ENCODE measurements around the gene HLA-DPA1. TPM values are rescaled to one million over a fixed set of nuclear protein-coding genes. Genes with fewer than 3 reads are reported as not detected.

Gene HLA-DPA1
- total RNA-seq, result 2.4 TPM in 1 of 2 replicates, not detected in the other

DNA sequence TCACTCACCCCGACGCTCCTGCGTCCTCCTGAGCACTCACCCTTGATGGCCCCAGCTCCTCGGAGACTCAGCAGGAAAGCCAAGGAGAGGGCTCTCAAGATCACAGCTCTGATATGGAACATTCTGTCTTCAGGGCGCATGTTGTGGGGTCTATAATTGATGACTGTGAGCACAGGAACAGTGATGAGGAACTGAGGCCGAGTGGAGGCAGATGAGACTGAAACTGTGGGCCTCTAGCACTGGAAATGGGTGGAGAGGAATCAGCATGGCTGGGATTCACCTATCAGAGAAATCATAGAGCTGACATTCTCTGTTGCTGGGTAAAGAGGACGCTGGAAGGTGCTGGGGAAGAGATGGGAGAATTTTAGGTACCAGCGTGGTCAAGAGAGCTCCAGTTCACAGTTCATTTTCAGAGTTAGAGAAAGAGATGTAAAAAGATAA lies at the start of gene HLA-DPA1:
Gene HLA-DPA1, minus strand, starts transcription at position 219 of the 441 bp plus-strand sequence.

DNA sequence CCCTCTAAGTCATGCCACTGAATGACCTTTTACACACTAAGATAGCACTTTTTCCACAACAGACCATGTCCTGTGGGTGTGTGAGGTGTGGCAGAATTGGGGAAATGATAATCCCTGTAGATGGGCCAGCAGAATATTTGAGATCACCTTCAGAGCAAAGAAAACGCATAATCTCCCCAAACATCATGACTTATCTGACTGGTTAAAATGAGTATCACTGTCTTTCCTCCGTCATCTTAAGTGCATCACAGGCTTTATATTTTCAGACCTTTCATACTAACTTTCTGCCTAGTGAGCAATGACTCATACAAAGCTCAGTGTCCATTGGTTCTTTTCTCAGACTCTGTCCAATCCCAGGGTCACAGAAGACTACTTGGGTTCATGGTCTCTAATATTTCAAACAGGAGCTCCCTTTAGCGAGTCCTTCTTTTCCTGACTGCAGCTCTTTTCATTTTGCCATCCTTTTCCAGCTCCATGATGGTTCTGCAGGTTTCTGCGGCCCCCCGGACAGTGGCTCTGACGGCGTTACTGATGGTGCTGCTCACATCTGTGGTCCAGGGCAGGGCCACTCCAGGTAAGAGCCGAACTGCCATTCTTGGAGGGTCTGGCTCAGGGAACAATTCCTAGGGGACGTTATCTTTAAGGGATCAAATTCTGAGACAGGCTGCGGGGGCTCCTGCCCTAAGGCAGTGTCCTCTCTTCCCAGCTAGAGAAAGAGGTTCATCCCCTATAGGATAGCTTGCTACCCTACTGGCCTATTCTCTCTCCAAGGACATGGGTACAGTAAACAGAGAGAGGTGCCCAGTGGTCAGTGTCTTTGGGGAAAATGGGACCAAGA lies 2.3 kb upstream of the HLA-DPA1 start, which contains the start of gene HLA-DPB1:
Gene HLA-DPB1, plus strand, starts transcription at position 423 of the 838 bp plus-strand sequence. Its CDS starts 52 bp downstream, at position 475.

Other genes with a start within 250 kb of the HLA-DPA1 start
- gene TAP2, start 234.9 kb downstream of the HLA-DPA1 start, total RNA-seq, result 5.0 and 30.4 TPM in 2 replicates
- gene PSMB8, start 229.6 kb downstream of the HLA-DPA1 start, total RNA-seq, result 47.3 and 56.8 TPM in 2 replicates
- 60.0 and 115 TPM in 2 replicates for gene TAP1, start 219.9 kb downstream of the HLA-DPA1 start, total RNA-seq
- 12.9 and 25.5 TPM in 2 replicates for gene PSMB9, start 219.5 kb downstream of the HLA-DPA1 start, total RNA-seq
- gene HLA-DMB, start 132.6 kb downstream of the HLA-DPA1 start, total RNA-seq, result 0.14 TPM in 1 of 2 replicates, not detected in the other
- gene HLA-DMA, start 120.6 kb downstream of the HLA-DPA1 start, total RNA-seq, result 0.14 and 1.5 TPM in 2 replicates
- 153 and 186 TPM in 2 replicates for gene BRD2, start 105.1 kb downstream of the HLA-DPA1 start, total RNA-seq
- not detected in 2 replicates for gene HLA-DOA, start 64.1 kb downstream of the HLA-DPA1 start, total RNA-seq
- gene HLA-DPB1, start 2.3 kb upstream of the HLA-DPA1 start, total RNA-seq, result 4.9 TPM in 1 of 2 replicates, not detected in the other
- gene COL11A2, start 118.8 kb upstream of the HLA-DPA1 start, total RNA-seq, result 0.14 and 0.22 TPM in 2 replicates
- gene RXRB, start 127.0 kb upstream of the HLA-DPA1 start, total RNA-seq, result 23.5 and 24.5 TPM in 2 replicates
- gene SLC39A7, start 127.2 kb upstream of the HLA-DPA1 start, total RNA-seq, result 157 and 224 TPM in 2 replicates
- 1.0 and 1.5 TPM in 2 replicates for gene HSD17B8, start 131.0 kb upstream of the HLA-DPA1 start, total RNA-seq
- gene RING1, start 134.9 kb upstream of the HLA-DPA1 start, total RNA-seq, result 20.8 and 39.2 TPM in 2 replicates
- gene VPS52, start 198.2 kb upstream of the HLA-DPA1 start, total RNA-seq, result 39.0 and 43.2 TPM in 2 replicates
- 1,400 and 3,187 TPM in 2 replicates for gene RPS18, start 198.4 kb upstream of the HLA-DPA1 start, total RNA-seq
- gene B3GALT4, start 203.5 kb upstream of the HLA-DPA1 start, total RNA-seq, result 2.4 and 2.6 TPM in 2 replicates
- gene WDR46, start 215.6 kb upstream of the HLA-DPA1 start, total RNA-seq, result 76.8 and 93.1 TPM in 2 replicates
- gene PFDN6, start 216.0 kb upstream of the HLA-DPA1 start, total RNA-seq, result 22.8 and 29.9 TPM in 2 replicates
- gene RGL2, start 225.3 kb upstream of the HLA-DPA1 start, total RNA-seq, result 24.3 and 30.4 TPM in 2 replicates
- gene TAPBP, start 240.4 kb upstream of the HLA-DPA1 start, total RNA-seq, result 134 and 176 TPM in 2 replicates
- gene ZBTB22, start 244.1 kb upstream of the HLA-DPA1 start, total RNA-seq, result 17.5 and 18.3 TPM in 2 replicates
- 49.4 and 66.5 TPM in 2 replicates for gene DAXX, start 249.3 kb upstream of the HLA-DPA1 start, total RNA-seq

Data from placental pericyte (primary cell).